H9 (cell line): Measurements from ENCODE around the gene SP6. TPM values are rescaled to one million over a fixed set of nuclear protein-coding genes. Genes with fewer than 3 reads are reported as not detected.

Source experiments
- DNase-seq: peaks from one replicate; pipeline ENCODE4 v3.0.0-alpha.2; 2017
- H2AFZ ChIP-seq: one replicate; pipeline ENCODE4 v1.6.1; 2013; ENCODE audit warnings: mild to moderate bottlenecking, low read length, control low read depth, moderate library complexity
- H2AK5ac ChIP-seq: 2 replicates; pipeline ENCODE4 v1.6.1; 2013; ENCODE audit warnings: low read length, control low read depth, mixed read lengths; ENCODE audit not compliant: insufficient read length
- H2BK120ac ChIP-seq: one replicate; pipeline ENCODE4 v1.6.1; 2013; ENCODE audit warnings: low read depth, mild to moderate bottlenecking, low read length, control low read depth, inconsistent platforms; ENCODE audit not compliant: poor library complexity, severe bottlenecking
- H2BK12ac ChIP-seq: 2 replicates; pipeline ENCODE4 v1.6.1; 2013; ENCODE audit warnings: low read length, control low read depth, mixed read lengths, low read depth; ENCODE audit not compliant: insufficient read length
- H2BK15ac ChIP-seq: 2 replicates; pipeline ENCODE4 v1.6.1; 2013; ENCODE audit warnings: low read depth, low read length, control low read depth
- H2BK20ac ChIP-seq: one replicate; pipeline ENCODE4 v1.6.1; 2013; ENCODE audit warnings: low read depth, mild to moderate bottlenecking, low read length, control low read depth, inconsistent platforms; ENCODE audit not compliant: poor library complexity, severe bottlenecking
- H2BK5ac ChIP-seq: 2 replicates; pipeline ENCODE4 v1.6.1; 2013; ENCODE audit warnings: low read length, control low read depth, mixed read lengths; ENCODE audit not compliant: insufficient read length
- H3K14ac ChIP-seq: 2 replicates; pipeline ENCODE4 v1.6.1; 2013; ENCODE audit warnings: low read length, control low read depth; ENCODE audit not compliant: insufficient read depth
- H3K18ac ChIP-seq: 2 replicates; pipeline ENCODE4 v1.6.1; 2013; ENCODE audit warnings: low read depth, mild to moderate bottlenecking, mixed read lengths, low read length, control low read depth; ENCODE audit not compliant: insufficient read length
- H3K23ac ChIP-seq: 2 replicates; pipeline ENCODE4 v1.6.1; 2013; ENCODE audit warnings: low read length, control low read depth, mixed read lengths, low read depth; ENCODE audit not compliant: insufficient read length
- H3K23me2 ChIP-seq: 2 replicates; pipeline ENCODE4 v1.6.1; 2013; ENCODE audit warnings: low read depth, mild to moderate bottlenecking, mixed read lengths, low read length, control low read depth; ENCODE audit not compliant: insufficient read length, poor library complexity, severe bottlenecking
- H3K27ac ChIP-seq: 2 replicates; pipeline ENCODE4 v1.5.1; 2013; ENCODE audit warnings: low read length, control low read depth, mixed read lengths, low read depth; ENCODE audit not compliant: insufficient read length
- H3K27me3 ChIP-seq: 2 replicates; pipeline ENCODE4 v1.6.1; 2013; ENCODE audit warnings: low read length, control low read depth, inconsistent platforms; ENCODE audit not compliant: insufficient read depth
- H3K4ac ChIP-seq: 2 replicates; pipeline ENCODE4 v1.6.1; 2013; ENCODE audit warnings: low read depth, mild to moderate bottlenecking, control low read depth, inconsistent platforms, low read length, moderate library complexity
- H3K4me1 ChIP-seq: 2 replicates; pipeline ENCODE4 v1.6.1; 2013; ENCODE audit warnings: low read length, control low read depth, inconsistent platforms; ENCODE audit not compliant: insufficient read depth
- H3K4me2 ChIP-seq: 2 replicates; pipeline ENCODE4 v1.6.1; 2013; ENCODE audit warnings: low read length, control low read depth, mixed read lengths; ENCODE audit not compliant: insufficient read length, insufficient read depth
- H3K56ac ChIP-seq: 2 replicates; pipeline ENCODE4 v1.6.1; 2013; ENCODE audit warnings: low read depth, mild to moderate bottlenecking, mixed read lengths, low read length, control low read depth; ENCODE audit not compliant: insufficient read length
- H3K79me1 ChIP-seq: 2 replicates; pipeline ENCODE4 v1.6.1; 2013; ENCODE audit warnings: low read depth, mild to moderate bottlenecking, moderate library complexity, low read length, control low read depth, inconsistent platforms; ENCODE audit not compliant: insufficient read depth, poor library complexity, severe bottlenecking
- H3K79me2 ChIP-seq: 2 replicates; pipeline ENCODE4 v1.6.1; 2013; ENCODE audit warnings: low read length, control low read depth, inconsistent platforms; ENCODE audit not compliant: insufficient read depth
- H3K9ac ChIP-seq: 2 replicates; pipeline ENCODE4 v1.6.1; 2013; ENCODE audit warnings: low read length, control low read depth, mixed read lengths; ENCODE audit not compliant: insufficient read length; ENCODE audit errors: extremely low read depth
- H3K9me3 ChIP-seq: one replicate; pipeline ENCODE4 v1.6.1; 2013; ENCODE audit warnings: low read depth, low read length, inconsistent platforms; ENCODE audit not compliant: control insufficient read depth
- H3T11ph ChIP-seq: one replicate; pipeline ENCODE4 v1.6.1; 2013; ENCODE audit warnings: mild to moderate bottlenecking, low read length, control low read depth, inconsistent platforms
- H4K20me1 ChIP-seq: one replicate; pipeline ENCODE4 v1.6.1; 2013; ENCODE audit not compliant: control insufficient read depth, insufficient read length, insufficient read depth
- H4K5ac ChIP-seq: 2 replicates; pipeline ENCODE4 v1.6.1; 2013; ENCODE audit warnings: low read depth, mild to moderate bottlenecking, mixed read lengths, low read length, control low read depth; ENCODE audit not compliant: insufficient read length
- H4K8ac ChIP-seq: replicated peaks from 2 replicates; pipeline ENCODE4 v1.6.1; 2013; ENCODE audit warnings: low read length, control low read depth, mixed read lengths, low read depth; ENCODE audit not compliant: insufficient read length
- H4K91ac ChIP-seq: 2 replicates; pipeline ENCODE4 v1.6.1; 2013; ENCODE audit warnings: low read depth, mild to moderate bottlenecking, moderate library complexity, mixed read lengths, low read length, control low read depth; ENCODE audit not compliant: insufficient read length
- H3K27ac Mint-ChIP-seq, 3 experiments: 2 replicates in 2 of 3; 3 replicates in 1 of 3; pipeline ENCODE4 v1.8.0; 2020 to 2021; ENCODE audit warnings: mixed read lengths in 3 of 3, mild to moderate bottlenecking in 1 of 3, moderate library complexity in 1 of 3
- H3K27me3 Mint-ChIP-seq: 2 replicates; pipeline ENCODE4 v1.8.0; 2021; ENCODE audit warnings: low read depth, mild to moderate bottlenecking, moderate library complexity, mixed read lengths
- H3K36me3 Mint-ChIP-seq, 3 experiments: 2 replicates in 2 of 3; 3 replicates in 1 of 3; pipeline ENCODE4 v1.8.0; 2020 to 2021; ENCODE audit warnings: low read depth in 3 of 3, mixed read lengths in 3 of 3; ENCODE audit not compliant: insufficient read depth in 1 of 3
- H3K4me1 Mint-ChIP-seq, 2 experiments: 2 replicates each; pipeline ENCODE4 v1.8.0; 2020; ENCODE audit warnings: mixed read lengths in 2 of 2
- H3K4me3 Mint-ChIP-seq, 2 experiments: 2 replicates in 1 of 2; 3 replicates in 1 of 2; pipeline ENCODE4 v1.8.0; 2020 to 2021; ENCODE audit warnings: mild to moderate bottlenecking in 2 of 2, mixed read lengths in 2 of 2, moderate library complexity in 1 of 2
- H3K9me3 Mint-ChIP-seq, 2 experiments: 2 replicates in 1 of 2; 3 replicates in 1 of 2; pipeline ENCODE4 v1.8.0; 2020; ENCODE audit warnings: mild to moderate bottlenecking in 2 of 2, mixed read lengths in 2 of 2, moderate library complexity in 1 of 2
- CTCF ChIP-seq: fragments of 200-600 bp; sonication (generic); conservative IDR thresholded peaks from 3 replicates; pipeline ENCODE4 v1.8.0; 2021; ENCODE audit warnings: antibody characterized with exemption, mild to moderate bottlenecking
- WGBS: extraction: QIAGEN DNeasy Blood & Tissue Kit; methylation state at CpG from one replicate; pipeline ENCODE4 v1.1.7; 2013; ENCODE audit warnings: missing lambda C conversion rate, low lambda C conversion rate, mixed read lengths; ENCODE audit not compliant: insufficient read length; ENCODE audit errors: extremely low coverage; 5-methylcytosine and 5-hydroxymethylcytosine counted together
- total RNA-seq: library from RNA; stranded (reverse); gene quantifications from 2 replicates; pipeline ENCODE4 v1.2.1, GENCODE V29; 2021

The SP6 gene
- total RNA-seq, 1 experiment from 2014 or later: 0.90 TPM

GRCh38 chr17:47801176-47801765, 49.7 kb downstream of the SP6 start:
- H2BK5ac ChIP-seq: no peak overlapping the region

More at GRCh38 chr17:47801176-47801765, 49.7 kb downstream of the SP6 start:
- no peak for DNase-seq
- no peaks in the 10 kb centered on the region for H3K36me3 Mint-ChIP-seq
- no CpG with 5 or more reads among the region's 4 CpGs for WGBS
- no peak overlapping the region for H4K91ac ChIP-seq
- no peak overlapping the region for H4K5ac ChIP-seq
- no peak overlapping the region for H3K9ac ChIP-seq
- no peak overlapping the region for H2AK5ac ChIP-seq
- H3K79me1 ChIP-seq: no peaks in the 10 kb centered on the region
- peaks cover 13% of the 10 kb centered on the region for H3K27me3 Mint-ChIP-seq
- no peaks in the 10 kb centered on the region for H3K4me1 Mint-ChIP-seq
- H3K27ac ChIP-seq: no peak overlapping the region
- H2BK12ac ChIP-seq: no peak overlapping the region
- no peak overlapping the region for H3K27ac Mint-ChIP-seq
- no peak overlapping the region for H3K56ac ChIP-seq
- no peak overlapping the region for H3K4me3 Mint-ChIP-seq
- H4K8ac ChIP-seq: no peak overlapping the region
- H2BK20ac ChIP-seq: no peak overlapping the region
- H3K9me3 ChIP-seq: no peaks in the 10 kb centered on the region
- H3K23me2 ChIP-seq: no peaks in the 10 kb centered on the region
- H3K79me2 ChIP-seq: no peaks in the 10 kb centered on the region
- no peak overlapping the region for H2AFZ ChIP-seq
- H3K4ac ChIP-seq: no peak overlapping the region
- H3K4me2 ChIP-seq: no peak overlapping the region
- TF ChIP-seq CTCF: no peak
- H3K18ac ChIP-seq: no peak overlapping the region
- H2BK15ac ChIP-seq: no peak overlapping the region
- H3T11ph ChIP-seq: no peak overlapping the region
- no peaks in the 10 kb centered on the region for H3K4me1 ChIP-seq
- H3K27me3 ChIP-seq: no peaks in the 10 kb centered on the region; the same call in 1 of the 2 replicates
- no peak overlapping the region for H3K23ac ChIP-seq
- H2BK120ac ChIP-seq: no peak overlapping the region
- no peaks in the 10 kb centered on the region for H4K20me1 ChIP-seq
- H3K14ac ChIP-seq: no peak overlapping the region; the same call in 1 of the 2 replicates
- no peaks in the 10 kb centered on the region for H3K9me3 Mint-ChIP-seq
